H1 (cell line): ENCODE results near the gene THEM5.

Source experiments
- CEBPB ChIP-seq: IDR thresholded peaks from 2 replicates; pipeline ENCODE4 v1.6.1; 2012; ENCODE audit warnings: low read depth, low read length
- CTCF ChIP-seq, 3 experiments: IDR thresholded peaks; 1 replicate in 2 of 3; 2 replicates in 1 of 3; pipeline versions ENCODE4 v1.5.1 to v1.6.1; 2011; ENCODE audit warnings: low read length in 3 of 3, mild to moderate bottlenecking in 3 of 3, inconsistent platforms in 2 of 3, low read depth in 1 of 3, moderate library complexity in 1 of 3; ENCODE audit not compliant: insufficient read depth in 1 of 3; ENCODE audit errors: control extremely low read depth in 1 of 3
- HDAC2 ChIP-seq, 2 experiments: fragments of 300-600 bp in 1 of 2; sonication (generic) in 1 of 2; IDR thresholded peaks; 2 replicates each; pipeline ENCODE4 v1.6.1; 2011 to 2012; ENCODE audit warnings: low read depth in 2 of 2, low read length in 2 of 2, mild to moderate bottlenecking in 2 of 2, moderate library complexity in 2 of 2, borderline replicate concordance in 1 of 2, inconsistent platforms in 1 of 2
- PHF8 ChIP-seq: fragments of 200-600 bp; sonication (generic); conservative IDR thresholded peaks from 2 replicates; pipeline ENCODE4 v1.7.1; 2012; ENCODE audit warnings: low read depth, mild to moderate bottlenecking, inconsistent platforms, low read length, moderate library complexity
- POLR2A ChIP-seq, 2 experiments: IDR thresholded peaks; 1 replicate in 1 of 2; 2 replicates in 1 of 2; pipeline ENCODE4 v1.6.1; 2011; ENCODE audit warnings: low read depth in 2 of 2, low read length in 2 of 2, mild to moderate bottlenecking in 2 of 2; ENCODE audit errors: control extremely low read depth in 1 of 2
- POLR2AphosphoS5 ChIP-seq: IDR thresholded peaks from 2 replicates; pipeline ENCODE4 v1.6.1; 2011; ENCODE audit warnings: low read depth, low read length
- RAD21 ChIP-seq, 2 experiments: IDR thresholded peaks in 1 of 2; conservative IDR thresholded peaks in 1 of 2; 2 replicates each; pipeline ENCODE4 v1.6.1; 2011; ENCODE audit warnings: low read depth in 2 of 2, low read length in 2 of 2, improper control_type of control experiment in 1 of 2, inconsistent platforms in 1 of 2, mild to moderate bottlenecking in 1 of 2, moderate library complexity in 1 of 2
- RNF2 ChIP-seq: fragments of 200-900, 300-1000 bp; sonication (generic); IDR thresholded peaks from 2 replicates; pipeline ENCODE4 v1.7.1; 2016; ENCODE audit warnings: borderline replicate concordance, low read depth, mild to moderate bottlenecking, antibody characterized with exemption, low read length; ENCODE audit not compliant: poor library complexity, severe bottlenecking; ENCODE audit errors: missing control alignments
- SP1 ChIP-seq: IDR thresholded peaks from 2 replicates; pipeline ENCODE4 v1.6.1; 2011; ENCODE audit warnings: low read depth, low read length
- TAF1 ChIP-seq: IDR thresholded peaks from 2 replicates; pipeline ENCODE4 v1.6.1; 2011; ENCODE audit warnings: mild to moderate bottlenecking, low read depth, low read length
- TCF12 ChIP-seq: IDR thresholded peaks from 2 replicates; pipeline ENCODE4 v1.6.1; 2011; ENCODE audit warnings: low read depth, mild to moderate bottlenecking, low read length

- TF ChIP-seq RNF2 (no peak), TCF12 (no peak), PHF8 (no peak), POLR2A (IDR thresholded peaks at IDR 0.05; ENCODE audit: control extremely low read depth in 1 of 2, low read depth in 2 of 2, low read length in 2 of 2) (no peak), SP1 (no peak), POLR2AphosphoS5 (no peak), HDAC2 (IDR thresholded peaks at IDR 0.05; ENCODE audit: borderline replicate concordance in 1 of 2, low read depth in 2 of 2, low read length in 2 of 2) (no peak), CTCF (IDR thresholded peaks at IDR 0.05; ENCODE audit: control extremely low read depth in 1 of 3, insufficient read depth in 1 of 3, low read depth in 1 of 3, low read length in 3 of 3) (no peak), CEBPB (no peak), TAF1 (no peak), RAD21 (IDR thresholded peaks at IDR 0.05 in 1 of 2, conservative IDR thresholded peaks at IDR 0.05 in 1 of 2; ENCODE audit: low read depth in 2 of 2, low read length in 2 of 2) (no peak)
Observed at GRCh38 chr1:151892190-151892589, 38.7 kb upstream of the THEM5 start.
